HCT116 (cell line): Measurements from ENCODE around the gene ANKS4B.

ENCODE experiments used
- EZH2phosphoT487 ChIP-seq: fragments of 200-600 bp; IDR thresholded peaks from 2 replicates; pipeline ENCODE4 v1.6.1; 2018; ENCODE audit warnings: antibody characterized with exemption, borderline replicate concordance
- POLR2A ChIP-seq: IDR thresholded peaks from 2 replicates; pipeline ENCODE4 v1.7.0; 2011; ENCODE audit warnings: borderline replicate concordance; ENCODE audit not compliant: insufficient read depth, insufficient read length; ENCODE audit errors: extremely low read depth

DNA sequence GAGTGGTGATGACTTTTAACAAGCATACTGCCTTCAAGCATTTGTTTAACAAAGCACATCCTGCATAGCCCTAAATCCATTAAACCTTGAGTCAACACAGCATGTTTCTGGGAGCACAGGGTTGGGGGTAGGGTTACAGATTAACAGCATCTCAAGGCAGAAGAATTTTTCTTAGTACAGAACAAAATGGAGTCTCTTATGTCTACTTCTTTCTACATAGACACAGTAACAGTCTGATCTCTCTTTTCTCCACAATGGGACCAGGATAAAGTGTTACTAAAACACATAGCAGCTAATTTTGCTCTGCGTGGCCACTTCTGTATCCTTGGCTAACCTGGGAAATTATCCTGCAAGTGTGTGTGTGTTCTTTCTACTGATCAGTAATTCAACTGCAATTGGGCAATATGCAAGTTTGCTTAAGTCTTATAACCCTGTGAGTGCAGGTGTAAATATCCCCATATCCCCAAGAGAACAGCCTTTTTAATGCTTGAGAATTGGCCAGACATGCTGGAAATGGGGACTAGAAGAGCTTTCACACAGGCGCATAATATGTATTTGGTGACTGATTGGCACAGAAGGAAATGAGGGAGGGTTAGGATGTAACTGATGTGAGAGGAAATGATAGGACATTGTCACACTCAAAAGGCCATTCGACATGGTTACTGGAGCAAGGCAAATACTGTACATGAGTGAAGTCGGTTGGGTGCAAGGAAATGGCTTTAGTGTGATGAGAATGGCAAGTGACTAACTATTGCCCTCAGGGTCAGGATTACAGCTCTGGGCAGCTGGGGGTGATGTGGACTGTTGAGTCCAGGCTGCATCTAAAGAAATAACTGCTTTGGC lies 10.8 kb upstream of the ANKS4B start:
- TF ChIP-seq EZH2phosphoT487 (no peak), POLR2A (no peak)
